Stimulated activated CD8-positive, alpha-beta memory T cell treated with anti-CD3 and anti-CD28 coated beads, Interleukin-7, amount 100 ng/mL, for 48 hours (primary cell): ENCODE data around the gene SHC2.

Experiments
- DNase-seq, 2 donors: peaks; one replicate each; pipeline ENCODE4 v3.0.0-alpha.2; 2020; ENCODE audit warnings: low read depth in 1 of 2; ENCODE audit errors: extremely low read depth in 1 of 2

Gene SHC2

GRCh38 chr19:460877-461720, at the start of gene SHC2:
TSS of gene SHC2 (minus strand) at chr19:461033. CDS start at chr19:460996, 37 bp downstream.
- DNase-seq = no peak

- DNase-seq = no peak
Observed at GRCh38 chr19:508204-509150, 47.6 kb upstream of the SHC2 start.

- peak; percentile 76 to 83 for DNase-seq
Observed at GRCh38 chr19:507286-508203, 46.7 kb upstream of the SHC2 start, which contains the start of gene TPGS1. TSS of gene TPGS1 (plus strand) at chr19:507497. CDS start at chr19:507507, 10 bp downstream.

- DNase-seq = peak; percentile 83 to 94
Observed at GRCh38 chr19:506404-507285, 45.8 kb upstream of the SHC2 start.

- no peak for DNase-seq
Observed at GRCh38 chr19:504616-505015, 43.8 kb upstream of the SHC2 start.

GRCh38 chr19:501646-502045, 40.8 kb upstream of the SHC2 start:
- DNase-seq = no peak

- DNase-seq = no peak
Observed at GRCh38 chr19:498977-499623, 38.3 kb upstream of the SHC2 start.

GRCh38 chr19:498511-498891, 37.7 kb upstream of the SHC2 start:
- no peak for DNase-seq

GRCh38 chr19:497869-498510, 37.2 kb upstream of the SHC2 start:
- DNase-seq = no peak

GRCh38 chr19:497491-497868, 36.6 kb upstream of the SHC2 start:
- DNase-seq = no peak

GRCh38 chr19:496986-497385, 36.2 kb upstream of the SHC2 start:
- no peak for DNase-seq

- DNase-seq = no peak
Observed at GRCh38 chr19:496112-496665, 35.4 kb upstream of the SHC2 start, which contains the start of gene MADCAM1. TSS of gene MADCAM1 (plus strand) at chr19:496486. CDS start at chr19:496500, 14 bp downstream.

- peak in 1 of 2 donors; percentile 39 for DNase-seq
Observed at GRCh38 chr19:495402-496111, 34.7 kb upstream of the SHC2 start.

- no peak for DNase-seq
Observed at GRCh38 chr19:495081-495401, 34.2 kb upstream of the SHC2 start.

GRCh38 chr19:494171-495080, 33.6 kb upstream of the SHC2 start:
- no peak for DNase-seq

GRCh38 chr19:493391-494170, 32.7 kb upstream of the SHC2 start:
- no peak for DNase-seq
